B cell (primary cell): Measurements from ENCODE around the gene PLAC1. TPM values are rescaled to one million over a fixed set of nuclear protein-coding genes. Genes with fewer than 3 reads are reported as not detected.

Source experiments
- ATAC-seq: fragments of 200-7000 bp; cut with Tn5 transposase; one replicate; pipeline ENCODE4 v1.10.0; 2021; ENCODE audit warnings: low read depth, mild to moderate bottlenecking, moderate number of reproducible peaks, moderate library complexity
- CTCF ChIA-PET: fragments of 350-600 bp; sonication (Branson Sonifier 250); formaldehyde crosslinking; loops from one replicate; lab custom pipeline; 2021; ENCODE audit warnings: antibody characterized with exemption, inconsistent platforms; lab: Charles Lee
- POLR2A ChIA-PET: fragments of 350-600 bp; sonication (Branson Sonifier 250); formaldehyde crosslinking; loops from one replicate; lab custom pipeline; 2021; ENCODE audit warnings: antibody characterized with exemption; lab: Charles Lee
- DNase-seq: peaks from one replicate; pipeline ENCODE4 v3.0.0; 2013
- H2AFZ ChIP-seq: 2 replicates; pipeline ENCODE4 v1.6.1; 2012; ENCODE audit warnings: mild to moderate bottlenecking, low read depth, low read length; ENCODE audit not compliant: insufficient read depth, poor library complexity, severe bottlenecking
- H3K27ac ChIP-seq, 2 donors: 1 replicate in 1 of 2; 2 replicates in 1 of 2; pipeline ENCODE4 v1.5.1; 2012 to 2013; ENCODE audit warnings: low read length in 2 of 2, mild to moderate bottlenecking in 2 of 2, moderate library complexity in 1 of 2
- H3K27me3 ChIP-seq, 4 experiments: fragments of 200-600 bp in 1 of 4; sonication (generic) in 1 of 4; replicated peaks in 1 of 4; 1 replicate in 2 of 4; 2 replicates in 2 of 4; pipeline versions ENCODE4 v1.6.1 to v1.7.0; 2013 to 2016; ENCODE audit warnings: low read length in 3 of 4, mild to moderate bottlenecking in 2 of 4, mixed read lengths in 1 of 4, moderate library complexity in 1 of 4; ENCODE audit not compliant: insufficient read depth in 4 of 4, control insufficient read depth in 3 of 4; ENCODE audit errors: control extremely low read depth in 1 of 4
- H3K36me3 ChIP-seq, 2 experiments: replicated peaks in 1 of 2; 1 replicate in 1 of 2; 2 replicates in 1 of 2; pipeline versions ENCODE4 v1.6.1 to v1.7.1; 2013; ENCODE audit warnings: low read length in 1 of 2; ENCODE audit not compliant: insufficient read depth in 2 of 2, control insufficient read depth in 1 of 2; ENCODE audit errors: control extremely low read depth in 1 of 2, extremely low read depth in 1 of 2
- H3K4me1 ChIP-seq, 2 donors: fragments of 200-600 bp in 1 of 2; sonication (generic) in 1 of 2; 1 replicate in 1 of 2; 2 replicates in 1 of 2; pipeline versions ENCODE4 v1.5.1 to v1.6.1; 2013 to 2017; ENCODE audit warnings: low read length in 2 of 2; ENCODE audit not compliant: control insufficient read depth in 2 of 2, insufficient read depth in 2 of 2
- H3K4me2 ChIP-seq: replicated peaks from 2 replicates; pipeline ENCODE3; 2012; ENCODE audit warnings: mild to moderate bottlenecking, low read depth, low read length; ENCODE audit not compliant: poor library complexity, severe bottlenecking
- H3K4me3 ChIP-seq, 5 experiments: fragments of 200-600 bp in 1 of 5; sonication (generic) in 1 of 5; 1 replicate in 3 of 5; 2 replicates in 2 of 5; pipeline versions ENCODE4 v1.5.1 to v1.7.0; 2011 to 2016; ENCODE audit warnings: low read length in 4 of 5, mild to moderate bottlenecking in 4 of 5, low read depth in 2 of 5, control low read depth in 1 of 5, moderate library complexity in 1 of 5; ENCODE audit not compliant: insufficient read depth in 1 of 5; ENCODE audit errors: control extremely low read depth in 1 of 5, extremely low read depth in 1 of 5
- H3K79me2 ChIP-seq: fragments of 200-600 bp; sonication (generic); one replicate; pipeline ENCODE4 v1.6.0; 2016; ENCODE audit warnings: low read length; ENCODE audit not compliant: control insufficient read depth, insufficient read depth
- H3K9ac ChIP-seq: fragments of 200-600 bp; sonication (generic); 2 replicates; pipeline ENCODE4 v1.6.1; 2017; ENCODE audit warnings: mild to moderate bottlenecking, low read length, moderate library complexity
- H3K9me3 ChIP-seq, 3 donors: one replicate each; pipeline versions ENCODE4 v1.6.1 to v1.7.1; 2013; ENCODE audit warnings: low read length in 2 of 3; ENCODE audit not compliant: control insufficient read depth in 2 of 3, insufficient read depth in 1 of 3; ENCODE audit errors: control extremely low read depth in 1 of 3
- H4K20me1 ChIP-seq: 2 replicates; pipeline ENCODE4 v1.6.0; 2012; ENCODE audit warnings: mild to moderate bottlenecking, low read length; ENCODE audit not compliant: insufficient read depth, control insufficient read depth, poor library complexity, severe bottlenecking
- H3K27ac Mint-ChIP-seq: one replicate; pipeline ENCODE4 v1.8.0; 2021; ENCODE audit warnings: mixed read lengths
- H3K27me3 Mint-ChIP-seq: one replicate; pipeline ENCODE4 v1.8.0; 2021; ENCODE audit warnings: mixed read lengths
- H3K4me1 Mint-ChIP-seq: one replicate; pipeline ENCODE4 v1.8.0; 2021; ENCODE audit warnings: mixed read lengths
- H3K4me3 Mint-ChIP-seq: one replicate; pipeline ENCODE4 v1.8.0; 2021; ENCODE audit warnings: mixed read lengths
- H3K9me3 Mint-ChIP-seq: one replicate; pipeline ENCODE4 v1.8.0; 2022; ENCODE audit warnings: mixed read lengths; ENCODE audit not compliant: insufficient read depth
- CTCF ChIP-seq: fragments of 200-600 bp; IDR thresholded peaks from one replicate; pipeline ENCODE4 v1.8.0; 2022; ENCODE audit warnings: antibody characterized with exemption, mild to moderate bottlenecking
- EZH2 ChIP-seq: IDR thresholded peaks from 2 replicates; pipeline ENCODE4 v1.6.1; 2012; ENCODE audit warnings: borderline replicate concordance, low read depth, mild to moderate bottlenecking, moderate library complexity, low read length; ENCODE audit not compliant: insufficient read depth, poor library complexity, severe bottlenecking
- WGBS: methylation state at CpG from one replicate; pipeline ENCODE4 v1.1.5; 2013; ENCODE audit warnings: missing lambda C conversion rate; ENCODE audit not compliant: insufficient coverage; 5-methylcytosine and 5-hydroxymethylcytosine counted together
- intact Hi-C: fragments of 100-400 bp; cut with micrococcal nuclease; formaldehyde crosslinking; loops from one replicate; pipeline ENCODE4 v1.10.0; 2022
- polyA plus RNA-seq: library from polyadenylated mRNA; depleted of rRNA; stranded (reverse); fragments of >200 nt; gene quantifications from 2 replicates; pipeline ENCODE4 v1.2.3, GENCODE V29; 2012
- total RNA-seq, 2 donors: library from RNA; stranded (reverse); fragments of 120-200 nt in 1 of 2; gene quantifications; 1 replicate in 1 of 2; 2 replicates in 1 of 2; pipeline versions ENCODE4 v1.2.3 to v1.2.4, GENCODE V29; 2013 to 2022

PLAC1 gene
- total and polyA plus RNA-seq, 2 donors (not counting 1 experiment from before 2014, with no cell fraction given), result not detected

GRCh38 chrX:134568285-134569016, 89.8 kb downstream of the PLAC1 start:
- H3K27ac Mint-ChIP-seq, result no peak overlapping the region
- POLR2A ChIA-PET, result no interaction called here
- ATAC-seq, result no peak
- intact Hi-C loops, result no loop called here
- no peak overlapping the region for H3K4me2 ChIP-seq
- no peak overlapping the region for H3K9ac ChIP-seq
- no peaks in the 10 kb centered on the region for H3K36me3 ChIP-seq
- no peak overlapping the region for H3K27ac ChIP-seq
- no peaks in the 10 kb centered on the region for H3K79me2 ChIP-seq
- TF ChIP-seq CTCF, result no peak
- TF ChIP-seq EZH2, result no peak
- no peaks in the 10 kb centered on the region for H3K9me3 ChIP-seq
- no peak for DNase-seq
- no peaks in the 10 kb centered on the region for H4K20me1 ChIP-seq
- no peak overlapping the region for H3K4me3 ChIP-seq
- CTCF ChIA-PET, result no interaction called here
- H3K27me3 ChIP-seq, result no peaks in the 10 kb centered on the region
- H2AFZ ChIP-seq, result no peak overlapping the region
- WGBS, result no CpG with 5 or more reads among the region's 8 CpGs
- H3K4me3 Mint-ChIP-seq, result no peak overlapping the region
- H3K27me3 Mint-ChIP-seq, result peaks cover 4% of the 10 kb centered on the region
- H3K9me3 Mint-ChIP-seq, result no peaks in the 10 kb centered on the region
- H3K4me1 Mint-ChIP-seq, result no peaks in the 10 kb centered on the region
- H3K4me1 ChIP-seq, result no peaks in the 10 kb centered on the region

GRCh38 chrX:134566506-134566905, 91.8 kb downstream of the PLAC1 start:
- intact Hi-C loops, result no loop called here
- no peak overlapping the region for H3K4me3 ChIP-seq
- H3K36me3 ChIP-seq, result no peaks in the 10 kb centered on the region
- no peak overlapping the region for H2AFZ ChIP-seq
- H3K4me2 ChIP-seq, result no peak overlapping the region
- ChIA-PET POLR2A (no interaction called here), CTCF (no interaction called here)
- no peaks in the 10 kb centered on the region for H3K27me3 ChIP-seq
- no peak overlapping the region for H3K4me3 Mint-ChIP-seq
- H3K4me1 ChIP-seq, result no peaks in the 10 kb centered on the region
- TF ChIP-seq CTCF, result no peak
- no peak for TF ChIP-seq EZH2
- H3K4me1 Mint-ChIP-seq, result no peaks in the 10 kb centered on the region
- H3K27ac Mint-ChIP-seq, result no peak overlapping the region
- DNase-seq (no peak), ATAC-seq (no peak)
- WGBS, result no CpG with 5 or more reads among the region's 5 CpGs
- no peaks in the 10 kb centered on the region for H3K9me3 Mint-ChIP-seq
- H3K27me3 Mint-ChIP-seq, result peaks cover 4% of the 10 kb centered on the region
- no peaks in the 10 kb centered on the region for H4K20me1 ChIP-seq
- H3K27ac ChIP-seq, result no peak overlapping the region
- no peak overlapping the region for H3K9ac ChIP-seq
- H3K9me3 ChIP-seq, result no peaks in the 10 kb centered on the region
- H3K79me2 ChIP-seq, result no peaks in the 10 kb centered on the region
